ENCODE measurements around the gene KCNH1.

DNA sequence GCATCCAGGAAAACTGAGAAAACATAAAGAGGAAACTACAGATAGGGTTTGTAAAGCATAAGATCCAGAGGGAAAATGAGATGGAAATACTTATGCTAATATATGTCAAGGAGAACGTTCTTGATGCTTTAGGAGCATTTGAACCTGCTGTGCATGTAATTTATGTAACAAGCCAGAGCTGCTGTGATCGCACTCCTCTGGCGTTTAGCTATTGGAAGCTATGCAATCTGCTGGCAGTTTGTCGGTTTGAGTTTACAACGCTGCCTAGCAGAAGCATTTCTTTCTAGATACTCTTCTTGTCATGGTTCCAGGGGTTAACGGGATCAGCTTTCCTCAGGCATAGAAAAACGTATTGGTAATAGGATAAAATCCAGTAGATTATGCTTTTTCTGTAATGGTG, 182.7 kb downstream of the KCNH1 start:
- TF ChIP-seq EZH2phosphoT487 (IDR thresholded peaks at IDR 0.05; ENCODE audit: borderline replicate concordance, low read depth) = no peak
- TF ChIP-seq, protein P1, sequence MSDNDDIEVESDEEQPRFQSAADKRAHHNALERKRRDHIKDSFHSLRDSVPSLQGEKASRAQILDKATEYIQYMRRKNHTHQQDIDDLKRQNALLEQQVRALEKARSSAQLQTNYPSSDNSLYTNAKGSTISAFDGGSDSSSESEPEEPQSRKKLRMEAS (IDR thresholded peaks at IDR 0.05; ENCODE audit: low read depth) = no peak
- no peak for TF ChIP-seq POLR2AphosphoS5 (IDR thresholded peaks at IDR 0.05; ENCODE audit: low read depth, low read length)
- no peak for TF ChIP-seq SIN3A (IDR thresholded peaks at IDR 0.05; ENCODE audit: borderline replicate concordance, low read depth, low read length)
- TF ChIP-seq, protein P2, sequence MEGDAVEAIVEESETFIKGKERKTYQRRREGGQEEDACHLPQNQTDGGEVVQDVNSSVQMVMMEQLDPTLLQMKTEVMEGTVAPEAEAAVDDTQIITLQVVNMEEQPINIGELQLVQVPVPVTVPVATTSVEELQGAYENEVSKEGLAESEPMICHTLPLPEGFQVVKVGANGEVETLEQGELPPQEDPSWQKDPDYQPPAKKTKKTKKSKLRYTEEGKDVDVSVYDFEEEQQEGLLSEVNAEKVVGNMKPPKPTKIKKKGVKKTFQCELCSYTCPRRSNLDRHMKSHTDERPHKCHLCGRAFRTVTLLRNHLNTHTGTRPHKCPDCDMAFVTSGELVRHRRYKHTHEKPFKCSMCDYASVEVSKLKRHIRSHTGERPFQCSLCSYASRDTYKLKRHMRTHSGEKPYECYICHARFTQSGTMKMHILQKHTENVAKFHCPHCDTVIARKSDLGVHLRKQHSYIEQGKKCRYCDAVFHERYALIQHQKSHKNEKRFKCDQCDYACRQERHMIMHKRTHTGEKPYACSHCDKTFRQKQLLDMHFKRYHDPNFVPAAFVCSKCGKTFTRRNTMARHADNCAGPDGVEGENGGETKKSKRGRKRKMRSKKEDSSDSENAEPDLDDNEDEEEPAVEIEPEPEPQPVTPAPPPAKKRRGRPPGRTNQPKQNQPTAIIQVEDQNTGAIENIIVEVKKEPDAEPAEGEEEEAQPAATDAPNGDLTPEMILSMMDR (IDR thresholded peaks at IDR 0.05) = no peak
- TF ChIP-seq, protein P3, sequence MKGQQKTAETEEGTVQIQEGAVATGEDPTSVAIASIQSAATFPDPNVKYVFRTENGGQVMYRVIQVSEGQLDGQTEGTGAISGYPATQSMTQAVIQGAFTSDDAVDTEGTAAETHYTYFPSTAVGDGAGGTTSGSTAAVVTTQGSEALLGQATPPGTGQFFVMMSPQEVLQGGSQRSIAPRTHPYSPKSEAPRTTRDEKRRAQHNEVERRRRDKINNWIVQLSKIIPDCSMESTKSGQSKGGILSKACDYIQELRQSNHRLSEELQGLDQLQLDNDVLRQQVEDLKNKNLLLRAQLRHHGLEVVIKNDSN (IDR thresholded peaks at IDR 0.05; ENCODE audit: borderline replicate concordance, low read depth) = no peak
- TF ChIP-seq YY1 (IDR thresholded peaks at IDR 0.05; ENCODE audit: low read depth) = no peak
- no peak for TF ChIP-seq EP300 (IDR thresholded peaks at IDR 0.05; ENCODE audit: borderline replicate concordance in 1 of 2, low read depth in 1 of 2, low read length in 1 of 2)
- TF ChIP-seq, protein P4, sequence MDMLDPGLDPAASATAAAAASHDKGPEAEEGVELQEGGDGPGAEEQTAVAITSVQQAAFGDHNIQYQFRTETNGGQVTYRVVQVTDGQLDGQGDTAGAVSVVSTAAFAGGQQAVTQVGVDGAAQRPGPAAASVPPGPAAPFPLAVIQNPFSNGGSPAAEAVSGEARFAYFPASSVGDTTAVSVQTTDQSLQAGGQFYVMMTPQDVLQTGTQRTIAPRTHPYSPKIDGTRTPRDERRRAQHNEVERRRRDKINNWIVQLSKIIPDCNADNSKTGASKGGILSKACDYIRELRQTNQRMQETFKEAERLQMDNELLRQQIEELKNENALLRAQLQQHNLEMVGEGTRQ (IDR thresholded peaks at IDR 0.05; ENCODE audit: borderline replicate concordance, low read depth, low read length) = no peak
- TF ChIP-seq FOXM1 (IDR thresholded peaks at IDR 0.05; ENCODE audit: low read depth) = no peak
- TF ChIP-seq NRF1 (IDR thresholded peaks at IDR 0.05; ENCODE audit: low read depth, low read length) = no peak
- TF ChIP-seq FOXJ3 (CRISPR knock-in tag; IDR thresholded peaks at IDR 0.05) = no peak
